ENCODE data around the gene C6orf163.
A peak's percentile ranks its signal among the peaks of the same experiment; 100 is the strongest.

C6orf163 gene

DNA sequence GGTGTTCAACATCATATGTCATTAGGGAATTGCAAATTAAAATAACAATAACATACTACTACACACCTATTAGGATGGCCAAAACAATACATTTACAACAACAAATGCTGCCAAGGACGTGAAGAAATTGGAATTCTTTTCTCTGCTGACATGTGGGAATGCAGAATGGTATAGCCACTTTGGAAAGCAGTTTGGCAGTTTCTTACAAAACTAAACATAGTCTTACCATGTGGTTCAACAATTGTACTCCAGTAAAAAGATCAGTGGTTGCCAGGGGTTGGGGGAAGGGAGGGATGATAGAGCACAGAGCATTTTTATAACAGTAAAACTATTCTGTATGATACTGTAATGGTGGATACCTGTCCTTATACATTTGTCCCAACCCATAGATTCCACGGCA, 50.8 kb downstream of the C6orf163 start:
- TF ChIP-seq CTCF (IDR thresholded peaks at IDR 0.05; ENCODE audit: control extremely low read depth, extremely low read depth, low read depth, missing control alignments): no peak
- ChIA-PET POLR2A (no interaction called here), CTCF (no interaction called here)
- no peak for DNase-seq (ENCODE audit: extremely low spot score)

DNA sequence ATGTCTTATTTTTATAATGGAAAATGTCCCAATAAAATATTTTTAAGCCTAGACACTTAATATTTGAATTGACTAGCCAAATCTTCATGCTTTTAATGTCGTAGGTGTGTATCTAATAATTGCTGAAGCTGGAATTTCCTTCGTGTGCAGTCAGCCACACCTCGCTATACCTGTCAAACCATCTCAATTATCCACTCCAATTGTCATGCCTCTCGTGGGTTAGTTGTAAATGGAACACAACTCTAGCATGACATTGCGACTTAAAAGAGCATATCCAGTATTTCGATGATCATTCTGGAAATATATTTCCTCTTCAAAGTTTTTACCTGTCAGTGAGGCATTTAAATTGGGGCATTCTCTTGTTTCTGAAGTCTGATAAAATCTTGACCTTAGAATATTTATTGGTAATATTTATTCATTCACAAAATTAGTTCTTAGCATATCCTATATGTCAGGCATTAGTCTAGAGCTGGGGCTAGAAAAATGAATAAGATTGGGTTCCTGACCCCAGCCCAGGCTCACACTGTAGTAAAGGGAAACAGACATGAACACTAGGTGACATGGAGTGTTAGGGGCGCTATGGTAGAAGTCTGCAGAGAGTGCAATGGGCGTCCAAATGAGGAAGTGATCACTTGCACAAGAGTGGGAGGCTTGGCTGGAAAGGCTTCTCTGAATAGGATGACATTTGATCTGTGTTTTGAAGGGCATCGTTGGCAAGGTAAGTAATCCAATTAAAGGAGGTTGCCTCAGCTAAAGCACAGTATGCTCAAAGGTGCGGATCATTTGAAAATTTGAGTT, 52.2 kb downstream of the C6orf163 start:
- no peak for TF ChIP-seq CTCF (IDR thresholded peaks at IDR 0.05; ENCODE audit: control extremely low read depth, extremely low read depth, low read depth, missing control alignments)
- POLR2A ChIA-PET: no interaction called here
- peak; percentile 32 for DNase-seq (ENCODE audit: extremely low spot score)
- CTCF ChIA-PET: interaction anchor here (0.9 to 1.2 kb wide), 2 partner anchors 12 to 1474 kb away, joined by 4 to 5 read pairs; partner anchors contain the start of gene CFAP206

- DNase-seq (ENCODE audit: extremely low spot score): no peak
- ChIA-PET CTCF (interaction anchor here (1.2 kb wide), 2 partner anchors 318 to 1473 kb away, joined by 3 to 5 read pairs; no protein-coding TSS in a partner anchor), POLR2A (no interaction called here)
- TF ChIP-seq CTCF (IDR thresholded peaks at IDR 0.05; ENCODE audit: control extremely low read depth, extremely low read depth, low read depth, missing control alignments): no peak
Observed at GRCh38 chr6:87397656-87398055, 53.0 kb downstream of the C6orf163 start.

GRCh38 chr6:87401832-87402231, 57.2 kb downstream of the C6orf163 start:
- no peak for DNase-seq (ENCODE audit: extremely low spot score)
- TF ChIP-seq CTCF (IDR thresholded peaks at IDR 0.05; ENCODE audit: control extremely low read depth, extremely low read depth, low read depth, missing control alignments): no peak
- CTCF ChIA-PET: interaction anchor here (1.4 to 5.6 kb wide), 3 partner anchors 8 to 323 kb away, joined by 3 to 53 read pairs (median 12); no protein-coding TSS in a partner anchor

GRCh38 chr6:87407561-87407900, 62.9 kb downstream of the C6orf163 start:
- DNase-seq (ENCODE audit: extremely low spot score): no peak
- CTCF ChIA-PET: interaction anchor here (1.0 to 2.6 kb wide), 2 partner anchors 14 to 341 kb away, joined by 4 to 13 read pairs; no protein-coding TSS in a partner anchor
- POLR2A ChIA-PET: no interaction called here
- no peak for TF ChIP-seq CTCF (IDR thresholded peaks at IDR 0.05; ENCODE audit: control extremely low read depth, extremely low read depth, low read depth, missing control alignments)

More at GRCh38 chr6:87401832-87402231, 57.2 kb downstream of the C6orf163 start:
- POLR2A ChIA-PET: no interaction called here

DNA sequence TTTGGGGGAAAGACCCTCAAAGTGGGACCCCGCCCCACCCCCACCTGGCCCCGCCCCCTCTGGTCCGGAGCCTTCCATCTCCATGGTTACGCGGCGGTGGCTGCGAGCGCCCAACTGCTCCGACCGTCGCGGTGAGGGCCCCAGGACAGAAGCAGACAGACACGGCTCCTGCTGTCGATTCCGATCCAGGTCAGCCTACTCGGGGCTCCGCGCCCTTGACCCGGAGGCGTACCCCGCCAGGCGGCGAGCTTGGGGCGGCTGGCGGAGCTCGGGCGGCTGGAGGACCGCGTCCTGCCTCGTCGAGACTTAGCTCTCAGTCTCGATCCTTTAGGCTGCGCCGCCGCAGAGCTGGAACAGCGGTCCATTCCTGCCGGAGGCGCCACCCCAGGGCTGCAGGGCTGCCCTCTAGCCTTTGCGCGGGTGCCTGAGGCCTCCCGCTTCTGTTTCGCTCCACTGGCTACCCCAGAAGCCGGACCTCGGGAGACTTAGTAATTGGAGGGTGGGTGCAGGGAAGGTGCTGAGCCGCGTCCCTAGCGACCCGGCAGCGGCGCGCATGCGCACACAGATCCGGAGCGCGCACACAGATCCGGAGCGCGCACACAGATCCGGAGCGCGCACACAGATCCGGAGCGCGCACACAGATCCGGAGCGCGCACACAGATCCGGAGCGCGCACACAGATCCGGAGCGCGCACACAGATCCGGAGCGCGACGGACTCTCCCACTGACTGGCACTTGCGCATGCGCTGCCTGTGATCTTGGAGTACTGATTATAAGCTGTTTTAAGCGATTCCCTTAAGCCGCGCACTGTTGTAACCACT, 63.5 kb downstream of the C6orf163 start, which contains the start of gene CFAP206:
TSS of gene CFAP206 (plus strand) at position 72 of the 820 bp plus-strand sequence. CDS start 1,868 bp downstream, outside the sequence.
- peak; percentile 19 for TF ChIP-seq CTCF (IDR thresholded peaks at IDR 0.05; ENCODE audit: control extremely low read depth, extremely low read depth, low read depth, missing control alignments)
- ChIA-PET POLR2A (interaction anchor here (0.5 kb wide), 2 partner anchors 288 to 349 kb away, joined by 3 to 5 read pairs; no protein-coding TSS in a partner anchor), CTCF (interaction anchor here (1.0 to 2.6 kb wide), 4 partner anchors 11 to 341 kb away, joined by 3 to 13 read pairs (median 4); no protein-coding TSS in a partner anchor)

More for the DNA sequence above, 63.5 kb downstream of the C6orf163 start, which contains the start of gene CFAP206:
- DNase-seq (ENCODE audit: extremely low spot score): peak; percentile 88

Data from GM10248 (cell line).